GM23338 (cell line): ENCODE measurements around the gene ZNF366.

ENCODE experiments used
- CREB1 ChIP-seq: fragments of 250-450 bp; sonication (Bioruptor Pico); IDR thresholded peaks from 2 replicates; pipeline ENCODE4 v1.5.0; 2020; ENCODE audit warnings: low read depth, mild to moderate bottlenecking, moderate library complexity
- EZH2 ChIP-seq: fragments of 200-600 bp; sonication (generic); IDR thresholded peaks from one replicate; pipeline ENCODE4 v1.8.0; 2017; ENCODE audit warnings: antibody characterized with exemption, mild to moderate bottlenecking, low read depth; ENCODE audit not compliant: unreplicated experiment
- EZH2phosphoT487 ChIP-seq: fragments of 200-600 bp; sonication (generic); IDR thresholded peaks from one replicate; pipeline ENCODE4 v1.8.1; 2018; ENCODE audit warnings: antibody characterized with exemption; ENCODE audit not compliant: unreplicated experiment
- JUNB ChIP-seq: IDR thresholded peaks from one replicate; pipeline ENCODE4 v1.6.1; 2016; ENCODE audit warnings: antibody characterized with exemption; ENCODE audit not compliant: unreplicated experiment
- POLR2AphosphoS5 ChIP-seq: IDR thresholded peaks from 2 replicates; pipeline ENCODE4 v1.6.1; 2016; ENCODE audit warnings: antibody characterized with exemption, low read depth
- STAT1 ChIP-seq: IDR thresholded peaks from one replicate; pipeline ENCODE4 v1.6.1; 2016; ENCODE audit warnings: antibody characterized with exemption; ENCODE audit not compliant: unreplicated experiment
- ZNF331 ChIP-seq: fragments of 250-450 bp; sonication (Bioruptor Pico); IDR thresholded peaks from 2 replicates; pipeline ENCODE4 v1.5.0; 2020; ENCODE audit warnings: low read depth, mild to moderate bottlenecking, moderate library complexity
- TF ChIP-seq, protein P1 (sequence below), 2 experiments: fragments of 200-600 bp in 1 of 2; sonication (generic) in 1 of 2; conservative IDR thresholded peaks; 2 replicates each; pipeline versions ENCODE4 v1.5.1 to v1.6.1; 2016 to 2017; ENCODE audit warnings: antibody characterized with exemption in 2 of 2, low read depth in 2 of 2, mild to moderate bottlenecking in 2 of 2, moderate library complexity in 1 of 2
- TF ChIP-seq, protein P2 (sequence below): IDR thresholded peaks from one replicate; pipeline ENCODE4 v1.6.1; 2018; ENCODE audit warnings: antibody characterized with exemption; ENCODE audit not compliant: unreplicated experiment

GRCh38 chr5:72436796-72437471 is 70.3 kb downstream of the ZNF366 start:
- TF ChIP-seq ZNF331 (CRISPR knock-in tag) (no peak), EZH2 (no peak), POLR2AphosphoS5 (no peak), EZH2phosphoT487 (no peak), STAT1 (no peak), CREB1 (CRISPR knock-in tag) (no peak), JUNB (no peak)
- TF ChIP-seq, protein P1, sequence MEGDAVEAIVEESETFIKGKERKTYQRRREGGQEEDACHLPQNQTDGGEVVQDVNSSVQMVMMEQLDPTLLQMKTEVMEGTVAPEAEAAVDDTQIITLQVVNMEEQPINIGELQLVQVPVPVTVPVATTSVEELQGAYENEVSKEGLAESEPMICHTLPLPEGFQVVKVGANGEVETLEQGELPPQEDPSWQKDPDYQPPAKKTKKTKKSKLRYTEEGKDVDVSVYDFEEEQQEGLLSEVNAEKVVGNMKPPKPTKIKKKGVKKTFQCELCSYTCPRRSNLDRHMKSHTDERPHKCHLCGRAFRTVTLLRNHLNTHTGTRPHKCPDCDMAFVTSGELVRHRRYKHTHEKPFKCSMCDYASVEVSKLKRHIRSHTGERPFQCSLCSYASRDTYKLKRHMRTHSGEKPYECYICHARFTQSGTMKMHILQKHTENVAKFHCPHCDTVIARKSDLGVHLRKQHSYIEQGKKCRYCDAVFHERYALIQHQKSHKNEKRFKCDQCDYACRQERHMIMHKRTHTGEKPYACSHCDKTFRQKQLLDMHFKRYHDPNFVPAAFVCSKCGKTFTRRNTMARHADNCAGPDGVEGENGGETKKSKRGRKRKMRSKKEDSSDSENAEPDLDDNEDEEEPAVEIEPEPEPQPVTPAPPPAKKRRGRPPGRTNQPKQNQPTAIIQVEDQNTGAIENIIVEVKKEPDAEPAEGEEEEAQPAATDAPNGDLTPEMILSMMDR (conservative IDR thresholded peaks at IDR 0.05; ENCODE audit: low read depth in 2 of 2) = no peak
- TF ChIP-seq, protein P2, sequence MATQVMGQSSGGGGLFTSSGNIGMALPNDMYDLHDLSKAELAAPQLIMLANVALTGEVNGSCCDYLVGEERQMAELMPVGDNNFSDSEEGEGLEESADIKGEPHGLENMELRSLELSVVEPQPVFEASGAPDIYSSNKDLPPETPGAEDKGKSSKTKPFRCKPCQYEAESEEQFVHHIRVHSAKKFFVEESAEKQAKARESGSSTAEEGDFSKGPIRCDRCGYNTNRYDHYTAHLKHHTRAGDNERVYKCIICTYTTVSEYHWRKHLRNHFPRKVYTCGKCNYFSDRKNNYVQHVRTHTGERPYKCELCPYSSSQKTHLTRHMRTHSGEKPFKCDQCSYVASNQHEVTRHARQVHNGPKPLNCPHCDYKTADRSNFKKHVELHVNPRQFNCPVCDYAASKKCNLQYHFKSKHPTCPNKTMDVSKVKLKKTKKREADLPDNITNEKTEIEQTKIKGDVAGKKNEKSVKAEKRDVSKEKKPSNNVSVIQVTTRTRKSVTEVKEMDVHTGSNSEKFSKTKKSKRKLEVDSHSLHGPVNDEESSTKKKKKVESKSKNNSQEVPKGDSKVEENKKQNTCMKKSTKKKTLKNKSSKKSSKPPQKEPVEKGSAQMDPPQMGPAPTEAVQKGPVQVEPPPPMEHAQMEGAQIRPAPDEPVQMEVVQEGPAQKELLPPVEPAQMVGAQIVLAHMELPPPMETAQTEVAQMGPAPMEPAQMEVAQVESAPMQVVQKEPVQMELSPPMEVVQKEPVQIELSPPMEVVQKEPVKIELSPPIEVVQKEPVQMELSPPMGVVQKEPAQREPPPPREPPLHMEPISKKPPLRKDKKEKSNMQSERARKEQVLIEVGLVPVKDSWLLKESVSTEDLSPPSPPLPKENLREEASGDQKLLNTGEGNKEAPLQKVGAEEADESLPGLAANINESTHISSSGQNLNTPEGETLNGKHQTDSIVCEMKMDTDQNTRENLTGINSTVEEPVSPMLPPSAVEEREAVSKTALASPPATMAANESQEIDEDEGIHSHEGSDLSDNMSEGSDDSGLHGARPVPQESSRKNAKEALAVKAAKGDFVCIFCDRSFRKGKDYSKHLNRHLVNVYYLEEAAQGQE = no peak
